Activated CD4-positive, alpha-beta T cell treated with anti-CD3 and anti-CD28 coated beads for 36 hours (primary cell): Measurements from ENCODE around the gene CNIH2. TPM values are rescaled to one million over a fixed set of nuclear protein-coding genes. Genes with fewer than 3 reads are reported as not detected.
A peak's percentile ranks its signal among the peaks of the same experiment; 100 is the strongest.

Source experiments
- ATAC-seq: fragments of 200-7000 bp; cut with Tn5 transposase; one replicate; pipeline ENCODE4 v1.10.0; 2021; ENCODE audit warnings: mild to moderate bottlenecking, moderate library complexity
- CTCF ChIA-PET: fragments of 350-600 bp; sonication (Branson Sonifier 250); formaldehyde crosslinking; loops from one replicate; lab custom pipeline; 2021; ENCODE audit warnings: antibody characterized with exemption; lab: Charles Lee
- POLR2A ChIA-PET: fragments of 350-600 bp; sonication (Branson Sonifier 250); formaldehyde crosslinking; loops from one replicate; lab custom pipeline; 2021; ENCODE audit warnings: antibody characterized with exemption, inconsistent platforms; lab: Charles Lee
- DNase-seq: peaks from one replicate; pipeline ENCODE4 v3.0.0-alpha.2; 2020
- H3K27ac Mint-ChIP-seq: one replicate; pipeline ENCODE4 v1.8.0; 2021; ENCODE audit warnings: mixed read lengths
- H3K27me3 Mint-ChIP-seq: one replicate; pipeline ENCODE4 v1.8.0; 2021; ENCODE audit warnings: mixed read lengths
- H3K36me3 Mint-ChIP-seq: one replicate; pipeline ENCODE4 v1.8.0; 2021; ENCODE audit warnings: low read depth, mixed read lengths
- H3K4me1 Mint-ChIP-seq: one replicate; pipeline ENCODE4 v1.8.0; 2021; ENCODE audit warnings: mixed read lengths
- H3K4me3 Mint-ChIP-seq: one replicate; pipeline ENCODE4 v1.8.0; 2021; ENCODE audit warnings: mild to moderate bottlenecking, moderate library complexity, mixed read lengths
- H3K9me3 Mint-ChIP-seq: one replicate; pipeline ENCODE4 v1.8.0; 2021; ENCODE audit warnings: low read depth, mixed read lengths
- intact Hi-C, 2 experiments: fragments of 100-400 bp; cut with DNase I in 1 of 2; cut with micrococcal nuclease in 1 of 2; formaldehyde crosslinking; loops; one replicate each; pipeline versions ENCODE4 v1.14.2 to v1.15.1; 2022 to 2024; cut with DNase I, micrococcal nuclease
- total RNA-seq, 2 experiments: library from RNA; stranded (reverse); gene quantifications; one replicate each; pipeline ENCODE4 v1.2.3, GENCODE V29; 2021

The CNIH2 gene
- total RNA-seq, 2 experiments from 2014 or later, result 1.3 to 1.6 TPM

DNA sequence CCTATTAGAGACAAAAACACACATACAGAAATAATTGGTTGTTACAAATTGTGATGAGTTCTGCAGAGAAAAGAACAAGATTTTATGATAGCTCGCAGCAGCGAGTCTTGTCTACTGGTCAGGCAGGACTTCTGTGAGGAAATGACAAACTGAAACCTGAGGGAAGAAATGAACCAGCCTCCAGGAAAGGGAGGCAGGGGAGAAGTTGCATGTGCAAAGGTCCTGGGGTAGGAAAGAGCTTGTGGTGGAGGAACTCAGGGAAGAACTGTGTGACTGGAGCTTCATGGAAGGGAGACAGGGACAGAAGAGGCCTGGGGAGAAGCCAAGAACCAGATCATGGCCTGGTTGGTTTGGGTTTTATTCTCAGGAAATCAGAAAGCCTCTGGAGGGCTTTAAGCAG, 18.8 kb upstream of the CNIH2 start:
- DNase-seq, result no peak
- intact Hi-C loops, result no loop called here
- H3K4me3 Mint-ChIP-seq, result peak overlapping the region; percentile 95
- ChIA-PET CTCF (interaction anchor here (0.9 to 1.5 kb wide), 5 partner anchors 18 to 301 kb away, joined by 3 to 7 read pairs (median 3); no protein-coding TSS in a partner anchor), POLR2A (no interaction called here)
- H3K9me3 Mint-ChIP-seq, result no peaks in the 10 kb centered on the region
- peaks cover 24% of the 10 kb centered on the region for H3K36me3 Mint-ChIP-seq
- no peaks in the 10 kb centered on the region for H3K27me3 Mint-ChIP-seq
- no peak for ATAC-seq
- H3K4me1 Mint-ChIP-seq, result peaks cover 32% of the 10 kb centered on the region
- peak overlapping the region; percentile 65 for H3K27ac Mint-ChIP-seq

DNA sequence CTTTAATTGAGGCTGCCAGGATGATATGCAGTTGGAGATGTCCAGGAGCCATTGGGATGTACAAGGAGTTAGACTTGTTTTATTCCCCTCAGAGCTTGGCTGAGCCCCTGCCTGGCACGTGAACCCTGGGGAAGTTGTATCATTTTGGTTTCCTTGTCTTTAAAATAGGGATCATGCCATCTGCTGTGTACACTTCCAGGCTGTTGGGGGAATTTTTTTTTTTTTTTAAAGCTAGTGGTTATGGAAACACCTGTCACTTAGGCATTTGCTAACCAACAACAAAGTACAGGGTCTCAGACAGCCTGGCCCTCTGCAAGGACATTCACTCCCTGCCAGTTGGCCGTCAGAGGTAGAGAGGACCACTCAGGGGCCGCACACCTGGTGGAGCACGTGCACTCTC, 18.0 kb upstream of the CNIH2 start:
- Mint-ChIP-seq H3K27ac (no peak overlapping the region), H3K4me1 (peaks cover 32% of the 10 kb centered on the region), H3K27me3 (no peaks in the 10 kb centered on the region), H3K9me3 (no peaks in the 10 kb centered on the region), H3K36me3 (peaks cover 32% of the 10 kb centered on the region), H3K4me3 (peak overlapping the region; percentile 95)
- ChIA-PET POLR2A (no interaction called here), CTCF (interaction anchor here (0.6 to 1.1 kb wide), 4 partner anchors 19 to 353 kb away, joined by 3 to 5 read pairs (median 4); no protein-coding TSS in a partner anchor)
- intact Hi-C loops, result no loop called here
- ATAC-seq, result no peak
- no peak for DNase-seq

DNA sequence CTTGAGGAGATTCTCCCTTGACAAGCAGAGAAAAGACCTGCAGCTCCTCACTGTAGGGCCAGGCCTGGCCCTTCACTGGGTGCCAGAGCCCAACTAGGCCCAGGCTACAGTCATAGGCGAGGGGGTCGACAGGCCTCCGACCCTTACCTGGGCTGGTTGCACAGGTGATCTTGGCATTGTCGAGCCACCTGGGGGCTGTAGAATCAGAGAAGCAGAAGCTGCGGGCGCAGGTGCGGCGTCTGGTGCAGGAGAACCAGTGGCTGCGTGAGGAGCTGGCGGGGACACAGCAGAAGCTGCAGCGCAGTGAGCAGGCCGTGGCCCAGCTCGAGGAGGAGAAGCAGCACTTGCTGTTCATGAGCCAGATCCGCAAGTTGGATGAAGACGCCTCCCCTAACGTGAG, 16.4 kb upstream of the CNIH2 start:
- Mint-ChIP-seq H3K27ac (no peak overlapping the region), H3K4me3 (no peak overlapping the region), H3K36me3 (peaks cover 33% of the 10 kb centered on the region), H3K4me1 (peaks cover 22% of the 10 kb centered on the region), H3K9me3 (no peaks in the 10 kb centered on the region), H3K27me3 (no peaks in the 10 kb centered on the region)
- intact Hi-C loops, result no loop called here
- ChIA-PET POLR2A (no interaction called here), CTCF (interaction anchor here (0.6 to 0.8 kb wide), 3 partner anchors 168 to 330 kb away, joined by 3 to 5 read pairs (median 3); no protein-coding TSS in a partner anchor)
- DNase-seq, result no peak
- ATAC-seq, result no peak

DNA sequence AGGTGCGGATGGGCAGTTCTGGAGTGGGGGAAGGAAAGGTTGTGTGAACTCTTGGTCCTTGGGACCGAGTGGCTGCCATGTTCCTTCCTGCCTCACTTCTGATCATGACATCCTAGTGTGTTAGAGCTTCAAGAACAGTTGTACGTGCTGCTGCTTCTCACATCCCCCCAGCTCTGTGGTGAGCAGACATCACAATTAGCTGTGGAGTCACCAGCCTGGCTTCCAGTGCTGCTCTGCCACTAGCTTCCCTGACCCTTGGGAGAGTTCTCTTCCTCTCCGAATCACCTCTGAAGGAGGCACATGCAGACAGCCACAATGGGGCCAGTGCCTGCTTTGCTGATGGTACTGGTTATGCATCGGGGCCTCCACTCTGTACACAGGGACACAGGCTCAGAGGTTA, 15.8 kb upstream of the CNIH2 start:
- no peak for DNase-seq
- no peak for ATAC-seq
- H3K4me1 Mint-ChIP-seq, result peaks cover 24% of the 10 kb centered on the region
- no peaks in the 10 kb centered on the region for H3K9me3 Mint-ChIP-seq
- H3K27ac Mint-ChIP-seq, result no peak overlapping the region
- H3K27me3 Mint-ChIP-seq, result no peaks in the 10 kb centered on the region
- no peak overlapping the region for H3K4me3 Mint-ChIP-seq
- POLR2A ChIA-PET, result no interaction called here
- intact Hi-C loops, result no loop called here
- peaks cover 40% of the 10 kb centered on the region for H3K36me3 Mint-ChIP-seq
- CTCF ChIA-PET, result interaction anchor here (0.5 kb wide), 1 partner anchor 251 kb away, joined by 3 read pairs; the partner anchor contains the start of gene CST6

DNA sequence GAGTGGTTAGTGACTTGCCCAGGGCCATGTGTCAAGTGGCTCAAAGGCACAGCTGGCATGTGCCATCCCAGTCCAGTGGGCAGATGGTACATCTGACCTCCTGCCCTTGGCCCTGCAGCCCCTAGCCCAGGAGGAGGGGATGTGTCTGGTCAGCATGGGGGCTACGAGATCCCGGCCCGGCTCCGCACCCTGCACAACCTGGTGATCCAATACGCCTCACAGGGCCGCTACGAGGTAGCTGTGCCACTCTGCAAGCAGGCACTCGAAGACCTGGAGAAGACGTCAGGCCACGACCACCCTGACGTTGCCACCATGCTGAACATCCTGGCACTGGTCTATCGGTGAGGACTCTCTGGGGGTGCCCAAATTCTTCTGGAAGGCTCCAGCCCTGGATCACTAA, 15.3 kb upstream of the CNIH2 start:
- Mint-ChIP-seq H3K36me3 (peaks cover 41% of the 10 kb centered on the region), H3K9me3 (no peaks in the 10 kb centered on the region), H3K4me1 (peaks cover 24% of the 10 kb centered on the region), H3K27ac (no peak overlapping the region), H3K27me3 (no peaks in the 10 kb centered on the region), H3K4me3 (no peak overlapping the region)
- ATAC-seq (no peak), DNase-seq (no peak)
- CTCF ChIA-PET, result interaction anchor here (0.5 kb wide), 1 partner anchor 251 kb away, joined by 3 read pairs; the partner anchor contains the start of gene CST6
- intact Hi-C loops, result no loop called here
- POLR2A ChIA-PET, result interaction anchor here (0.6 kb wide), 1 partner anchor 1497 kb away, joined by 3 read pairs; no protein-coding TSS in a partner anchor

DNA sequence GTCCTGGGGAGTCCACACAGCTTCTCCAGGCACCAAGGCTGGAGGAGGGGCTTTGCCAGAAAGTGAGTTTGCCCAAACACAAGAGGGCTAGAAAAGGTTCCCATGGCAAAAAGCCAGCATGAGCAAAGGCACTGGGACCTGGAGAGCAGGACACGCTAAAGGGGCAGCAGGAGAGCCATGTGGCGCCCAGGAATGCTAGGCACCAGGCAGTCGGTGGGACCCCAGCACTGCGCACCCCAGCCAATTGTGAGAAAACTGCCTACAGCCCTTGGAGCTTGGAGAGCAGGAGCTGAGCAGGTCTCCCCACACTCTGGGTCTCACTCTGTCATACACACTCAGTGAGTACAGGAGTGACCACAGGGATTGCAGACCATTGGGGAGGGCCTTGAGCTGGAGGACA, 14.7 kb upstream of the CNIH2 start:
- ChIA-PET POLR2A (interaction anchor here (0.6 kb wide), 1 partner anchor 1497 kb away, joined by 3 read pairs; no protein-coding TSS in a partner anchor), CTCF (no interaction called here)
- H3K27ac Mint-ChIP-seq, result no peak overlapping the region
- H3K4me1 Mint-ChIP-seq, result peaks cover 27% of the 10 kb centered on the region
- H3K27me3 Mint-ChIP-seq, result no peaks in the 10 kb centered on the region
- intact Hi-C loops, result no loop called here
- no peak for DNase-seq
- H3K36me3 Mint-ChIP-seq, result peaks cover 41% of the 10 kb centered on the region
- ATAC-seq, result no peak
- no peaks in the 10 kb centered on the region for H3K9me3 Mint-ChIP-seq
- H3K4me3 Mint-ChIP-seq, result no peak overlapping the region

DNA sequence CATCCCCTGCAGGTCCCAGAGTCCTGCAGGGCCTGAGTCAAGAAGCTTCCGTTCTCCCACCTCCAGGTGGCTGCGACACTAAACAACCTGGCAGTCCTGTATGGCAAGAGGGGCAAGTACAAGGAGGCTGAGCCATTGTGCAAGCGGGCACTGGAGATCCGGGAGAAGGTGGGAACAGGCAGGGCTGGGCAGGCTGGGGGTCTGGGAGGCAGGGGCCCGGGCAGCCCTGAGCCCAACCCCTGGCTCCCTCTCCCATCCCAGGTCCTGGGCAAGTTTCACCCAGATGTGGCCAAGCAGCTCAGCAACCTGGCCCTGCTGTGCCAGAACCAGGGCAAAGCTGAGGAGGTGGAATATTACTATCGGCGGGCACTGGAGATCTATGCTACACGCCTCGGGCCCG, 14.2 kb upstream of the CNIH2 start:
- intact Hi-C loops, result no loop called here
- H3K9me3 Mint-ChIP-seq, result no peaks in the 10 kb centered on the region
- H3K4me3 Mint-ChIP-seq, result no peak overlapping the region
- DNase-seq (no peak), ATAC-seq (no peak)
- H3K27me3 Mint-ChIP-seq, result no peaks in the 10 kb centered on the region
- H3K36me3 Mint-ChIP-seq, result peaks cover 41% of the 10 kb centered on the region
- CTCF ChIA-PET, result interaction anchor here (0.7 kb wide), 2 partner anchors 13 to 219 kb away, joined by 3 read pairs; no protein-coding TSS in a partner anchor
- H3K27ac Mint-ChIP-seq, result no peak overlapping the region
- POLR2A ChIA-PET, result no interaction called here
- peaks cover 24% of the 10 kb centered on the region for H3K4me1 Mint-ChIP-seq

DNA sequence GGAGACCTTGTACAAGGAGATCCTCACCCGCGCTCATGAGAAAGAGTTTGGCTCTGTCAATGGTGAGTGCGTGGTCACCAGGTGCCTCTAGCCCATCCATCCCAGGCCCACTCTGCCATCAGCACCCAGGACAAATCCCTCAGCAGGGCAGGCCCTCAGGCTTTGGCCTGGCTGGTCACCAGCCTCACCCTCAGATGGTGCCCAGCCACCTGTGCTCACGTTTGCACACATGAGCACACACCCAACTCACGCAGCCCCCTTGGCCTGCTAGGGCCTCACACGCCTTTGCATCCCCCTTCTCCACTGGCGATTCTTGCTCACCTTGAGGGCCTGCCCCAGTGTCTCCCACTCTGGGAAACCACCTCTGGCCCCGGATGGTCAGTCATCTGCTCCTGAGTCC, 13.6 kb upstream of the CNIH2 start:
- Mint-ChIP-seq H3K27ac (no peak overlapping the region), H3K4me3 (no peak overlapping the region), H3K27me3 (no peaks in the 10 kb centered on the region), H3K4me1 (peaks cover 21% of the 10 kb centered on the region), H3K36me3 (peaks cover 38% of the 10 kb centered on the region), H3K9me3 (no peaks in the 10 kb centered on the region)
- ATAC-seq (no peak), DNase-seq (no peak)
- ChIA-PET POLR2A (no interaction called here), CTCF (interaction anchor here (0.7 kb wide), 2 partner anchors 14 to 220 kb away, joined by 3 read pairs; no protein-coding TSS in a partner anchor)
- intact Hi-C loops, result no loop called here

DNA sequence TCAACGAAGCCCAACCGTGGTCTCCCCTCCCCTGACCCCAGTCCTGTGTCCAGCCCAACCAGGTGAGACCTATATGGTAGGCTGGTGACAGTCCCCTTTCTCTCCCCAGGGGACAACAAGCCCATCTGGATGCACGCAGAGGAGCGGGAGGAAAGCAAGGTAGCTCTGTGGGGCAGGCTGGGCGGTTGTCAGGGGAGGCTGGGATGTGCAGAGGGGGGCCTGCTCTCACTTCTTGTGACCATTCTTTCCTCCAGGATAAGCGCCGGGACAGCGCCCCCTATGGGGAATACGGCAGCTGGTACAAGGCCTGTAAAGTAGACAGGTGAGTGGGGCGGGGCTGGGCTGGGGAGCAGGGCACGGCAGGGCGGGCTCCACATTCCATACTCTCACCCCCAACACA, 13.1 kb upstream of the CNIH2 start:
- POLR2A ChIA-PET, result no interaction called here

DNA sequence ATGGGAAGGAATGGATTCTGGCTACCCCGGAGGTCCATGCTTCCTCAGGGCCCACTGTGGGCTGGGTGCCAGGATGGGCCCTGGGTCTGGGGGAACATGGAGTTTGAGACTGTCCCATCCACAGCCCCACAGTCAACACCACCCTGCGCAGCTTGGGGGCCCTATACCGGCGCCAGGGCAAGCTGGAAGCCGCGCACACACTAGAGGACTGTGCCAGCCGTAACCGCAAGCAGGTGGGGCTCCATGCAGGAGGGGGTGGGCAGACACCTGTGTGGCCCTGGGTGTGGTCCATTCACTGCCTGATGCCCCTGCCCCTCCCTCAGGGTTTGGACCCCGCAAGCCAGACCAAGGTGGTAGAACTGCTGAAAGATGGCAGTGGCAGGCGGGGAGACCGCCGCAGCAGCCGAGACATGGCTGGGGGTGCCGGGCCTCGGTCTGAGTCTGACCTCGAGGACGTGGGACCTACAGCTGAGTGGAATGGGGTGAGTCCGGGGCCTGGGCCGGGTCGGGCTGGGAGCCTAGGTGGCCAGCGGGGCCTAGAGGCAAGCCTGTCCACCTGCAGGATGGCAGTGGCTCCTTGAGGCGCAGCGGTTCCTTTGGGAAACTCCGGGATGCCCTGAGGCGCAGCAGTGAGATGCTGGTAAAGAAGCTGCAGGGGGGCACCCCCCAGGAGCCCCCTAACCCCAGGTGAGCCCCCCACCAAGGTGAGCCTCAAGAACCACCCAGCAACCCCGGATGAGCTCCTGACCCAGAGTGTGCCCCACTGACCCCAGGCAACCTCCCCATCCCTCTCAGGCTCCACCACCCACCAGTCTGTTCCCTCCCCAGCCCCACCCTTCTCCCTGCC, 12.2 kb upstream of the CNIH2 start:
- no peak overlapping the region for H3K27ac Mint-ChIP-seq
- H3K36me3 Mint-ChIP-seq, result peaks cover 33% of the 10 kb centered on the region
- intact Hi-C loops, result loop anchor here (5.0 kb wide), 6 partner anchors 352 to 1488 kb away; partner anchors contain the start of genes CCDC85B (in 1 of the 2), FAM89B (in 1 of the 2), RBM14 (in 1 of the 2) and SF1 (in 1 of the 2)
- H3K4me3 Mint-ChIP-seq, result no peak overlapping the region
- POLR2A ChIA-PET, result no interaction called here
- ATAC-seq (no peak), DNase-seq (no peak)
- no peaks in the 10 kb centered on the region for H3K9me3 Mint-ChIP-seq
- H3K4me1 Mint-ChIP-seq, result peaks cover 27% of the 10 kb centered on the region
- H3K27me3 Mint-ChIP-seq, result no peaks in the 10 kb centered on the region
- CTCF ChIA-PET, result interaction anchor here (0.7 kb wide), 2 partner anchors 15 to 402 kb away, joined by 3 read pairs; no protein-coding TSS in a partner anchor

More for the DNA sequence above, 13.1 kb upstream of the CNIH2 start:
- no peak overlapping the region for H3K27ac Mint-ChIP-seq
- DNase-seq (peak; percentile 71), ATAC-seq (no peak)
- CTCF ChIA-PET, result interaction anchor here (0.7 kb wide), 2 partner anchors 16 to 401 kb away, joined by 3 read pairs; no protein-coding TSS in a partner anchor
- intact Hi-C loops, result loop anchor here (5.0 kb wide), 6 partner anchors 352 to 1488 kb away; partner anchors contain the start of genes CCDC85B (in 1 of the 2), FAM89B (in 1 of the 2), RBM14 (in 1 of the 2) and SF1 (in 1 of the 2)
- peaks cover 21% of the 10 kb centered on the region for H3K4me1 Mint-ChIP-seq
- no peaks in the 10 kb centered on the region for H3K27me3 Mint-ChIP-seq
- no peaks in the 10 kb centered on the region for H3K9me3 Mint-ChIP-seq
- no peak overlapping the region for H3K4me3 Mint-ChIP-seq
- peaks cover 35% of the 10 kb centered on the region for H3K36me3 Mint-ChIP-seq

DNA sequence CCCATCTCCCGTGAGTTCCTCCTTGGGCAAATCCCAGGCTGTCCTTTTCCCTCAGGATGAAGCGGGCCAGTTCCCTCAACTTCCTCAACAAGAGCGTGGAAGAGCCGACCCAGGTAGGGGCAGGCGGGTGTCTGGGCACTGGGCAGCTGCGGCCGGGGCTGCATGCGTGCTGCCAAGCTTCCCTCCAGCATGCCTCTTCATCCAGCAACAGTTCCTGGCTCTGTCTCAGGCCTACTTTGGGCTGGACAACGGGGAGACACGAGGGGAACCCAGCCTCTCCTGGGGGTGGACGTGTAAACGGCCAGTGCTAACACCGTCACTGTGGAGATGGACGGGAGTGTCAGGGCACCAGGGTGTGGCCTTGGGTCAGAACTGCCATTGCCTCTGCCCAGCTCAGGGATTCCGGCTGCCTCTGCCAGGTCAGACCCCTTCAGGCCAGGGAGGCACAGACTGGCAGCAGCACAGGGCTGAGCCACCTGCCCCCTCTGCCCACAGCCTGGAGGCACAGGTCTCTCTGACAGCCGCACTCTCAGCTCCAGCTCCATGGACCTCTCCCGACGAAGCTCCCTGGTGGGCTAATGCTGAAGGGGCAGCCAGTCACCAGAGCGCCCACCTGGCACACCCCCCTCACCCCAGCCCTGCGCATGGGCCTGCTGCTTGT, 11.5 kb upstream of the CNIH2 start:
- ChIA-PET CTCF (no interaction called here), POLR2A (no interaction called here)
- H3K4me3 Mint-ChIP-seq, result peak overlapping the region; percentile 100
- ATAC-seq (no peak), DNase-seq (no peak)
- H3K9me3 Mint-ChIP-seq, result no peaks in the 10 kb centered on the region
- intact Hi-C loops, result loop anchor here (1.0 to 5.0 kb wide), 10 partner anchors 44 to 1489 kb away; partner anchors contain the start of genes BRMS1 (in 1 of the 2), C11orf68 (in 1 of the 2), CCDC85B (in 1 of the 2) and CFL1 (in 1 of the 2)
- H3K27ac Mint-ChIP-seq, result no peak overlapping the region
- no peaks in the 10 kb centered on the region for H3K27me3 Mint-ChIP-seq
- H3K4me1 Mint-ChIP-seq, result peaks cover 28% of the 10 kb centered on the region
- peaks cover 35% of the 10 kb centered on the region for H3K36me3 Mint-ChIP-seq
